HG02938 (cell line): ENCODE measurements around the gene CLEC3A.
"Not testable (repeated sequence)": the region's sequence is repeated elsewhere in the genome, so short reads cannot be mapped to it uniquely, and the experiment has no call there.

Experiments used
- ATAC-seq: cut with Tn5 transposase; IDR thresholded peaks from one replicate; pipeline ENCODE4 v1.9.1; 2021; ENCODE audit warnings: mild to moderate bottlenecking, moderate library complexity; ENCODE audit not compliant: unreplicated experiment

CLEC3A gene

DNA sequence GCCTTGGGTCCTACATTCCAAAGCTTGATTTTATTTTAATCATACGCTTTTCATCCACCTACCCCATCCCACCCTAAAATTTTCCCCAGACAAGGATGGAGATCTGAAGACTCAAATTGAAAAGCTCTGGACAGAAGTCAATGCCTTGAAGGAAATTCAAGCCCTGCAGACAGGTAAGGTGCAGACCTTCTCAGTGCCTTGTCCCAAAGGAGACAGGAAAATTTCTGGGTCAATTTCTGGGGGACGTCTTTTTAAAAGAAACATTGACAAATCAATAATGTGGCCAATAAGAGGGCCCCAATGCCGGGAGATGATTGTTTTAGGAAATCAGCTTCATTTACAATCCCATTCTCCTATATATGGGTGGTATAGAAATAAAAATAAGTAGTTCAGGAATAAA is 5.7 kb downstream of the CLEC3A start:
- ATAC-seq, result no peak

DNA sequence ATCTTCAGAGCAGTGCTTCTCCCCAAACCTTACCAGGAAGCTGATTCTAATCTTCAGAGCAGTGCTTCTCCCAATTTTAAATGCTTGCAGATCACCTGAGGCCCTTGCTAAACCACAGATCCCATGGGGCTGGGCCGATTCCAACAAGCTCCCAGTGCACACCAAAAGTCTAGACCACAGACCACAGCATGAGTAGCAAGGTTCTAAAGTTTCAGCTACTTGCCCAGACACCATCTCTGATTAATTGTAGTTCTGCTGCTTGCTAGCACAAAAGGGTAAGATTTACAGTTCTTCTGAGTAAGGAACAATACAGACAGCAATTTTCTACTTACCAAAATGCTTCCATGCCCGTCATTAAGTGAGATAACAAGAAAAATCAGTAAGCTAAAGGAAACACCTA is 12.2 kb downstream of the CLEC3A start:
- ATAC-seq, result no peak

DNA sequence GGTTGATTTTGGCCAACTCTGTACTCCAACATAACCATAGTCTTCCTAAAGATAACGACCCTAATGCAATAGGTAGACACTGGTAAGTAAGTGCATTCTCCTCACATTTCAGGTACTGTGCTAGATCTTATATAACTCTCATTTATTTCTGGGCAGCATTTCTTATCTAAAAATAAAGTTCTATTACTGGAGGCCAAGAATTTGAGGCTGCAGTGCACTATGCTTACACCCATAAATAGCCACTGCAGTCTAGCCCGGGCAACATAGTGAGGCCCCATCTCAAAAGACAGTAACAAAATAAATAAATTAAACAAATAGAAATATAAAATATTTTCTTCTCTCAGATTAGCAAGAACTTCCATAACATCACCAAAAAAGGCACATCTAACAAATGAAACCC is 12.7 kb downstream of the CLEC3A start:
- no peak for ATAC-seq

DNA sequence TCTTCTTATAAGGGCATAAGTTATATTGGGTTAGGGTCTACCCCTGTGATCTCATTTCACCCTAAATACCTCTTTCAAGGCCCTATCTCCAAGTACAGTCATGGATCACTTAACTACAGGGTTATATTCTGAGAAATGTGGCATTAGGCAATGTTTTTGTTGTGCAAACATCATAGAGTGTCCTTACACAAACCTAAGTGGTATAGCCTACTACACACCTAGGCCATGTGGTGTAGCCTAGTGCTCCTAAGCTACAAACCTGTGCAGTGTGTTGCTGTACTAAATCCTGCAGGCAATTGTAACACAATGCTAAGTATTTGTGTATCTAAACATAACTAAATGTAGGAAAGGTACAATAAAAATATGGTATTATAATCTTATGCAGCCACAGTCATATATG is 18.0 kb downstream of the CLEC3A start:
- ATAC-seq, result no peak

DNA sequence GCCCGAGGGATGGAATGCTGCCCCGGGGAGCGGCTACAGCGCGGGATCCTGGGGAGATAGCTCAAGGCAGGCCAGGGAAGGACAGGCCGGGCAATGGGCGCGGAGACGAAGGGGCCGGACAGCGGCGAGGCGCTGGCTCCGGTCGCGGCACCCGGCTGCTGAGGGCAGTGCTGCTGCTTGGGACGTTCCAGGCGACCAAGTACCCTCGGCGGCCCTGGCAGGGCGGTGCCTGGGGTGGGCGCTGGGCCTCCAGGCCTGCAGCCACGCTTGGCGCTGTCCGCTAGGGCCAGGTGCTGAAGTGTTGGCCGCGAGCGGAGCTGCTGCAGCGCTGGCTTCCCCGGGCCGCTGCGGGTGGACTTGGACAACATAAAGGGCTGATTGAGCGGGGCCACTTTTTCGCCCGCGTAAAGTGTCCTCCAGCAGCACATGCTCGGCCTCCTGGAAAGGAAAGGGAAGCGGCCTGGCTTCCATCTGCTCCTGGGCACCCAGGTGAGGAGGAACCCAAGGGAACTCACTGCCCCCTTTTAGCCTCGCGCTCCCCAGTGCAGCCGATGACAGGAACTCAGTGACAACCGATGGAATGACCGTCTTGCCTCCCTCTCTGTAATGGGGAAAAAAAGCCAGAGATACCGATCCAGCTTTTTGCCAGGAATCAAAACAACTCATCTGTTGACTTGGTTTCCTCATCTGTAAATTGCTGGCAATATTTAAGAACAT is 23.7 kb downstream of the CLEC3A start:
- ATAC-seq, result no peak

DNA sequence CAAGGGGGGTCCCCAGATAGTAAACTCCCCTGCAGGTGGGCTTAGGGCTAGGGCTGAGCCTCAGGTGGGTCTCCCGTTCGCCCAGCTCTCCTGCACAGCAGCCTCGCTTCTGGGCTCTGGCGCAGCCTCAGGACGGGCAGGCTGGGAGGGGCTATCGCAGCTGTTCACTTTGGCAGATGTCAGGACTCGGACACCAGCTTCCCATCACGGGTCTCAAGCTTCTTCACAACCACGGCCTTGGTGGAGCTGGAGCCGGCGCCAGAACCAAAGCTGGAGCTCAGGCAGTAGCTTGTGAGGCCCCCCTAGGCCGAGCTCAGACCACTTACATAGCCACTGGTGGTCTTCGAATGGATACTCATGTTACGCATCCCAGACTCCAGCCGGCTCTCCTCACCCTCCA is 26.0 kb downstream of the CLEC3A start:
- no peak for ATAC-seq

DNA sequence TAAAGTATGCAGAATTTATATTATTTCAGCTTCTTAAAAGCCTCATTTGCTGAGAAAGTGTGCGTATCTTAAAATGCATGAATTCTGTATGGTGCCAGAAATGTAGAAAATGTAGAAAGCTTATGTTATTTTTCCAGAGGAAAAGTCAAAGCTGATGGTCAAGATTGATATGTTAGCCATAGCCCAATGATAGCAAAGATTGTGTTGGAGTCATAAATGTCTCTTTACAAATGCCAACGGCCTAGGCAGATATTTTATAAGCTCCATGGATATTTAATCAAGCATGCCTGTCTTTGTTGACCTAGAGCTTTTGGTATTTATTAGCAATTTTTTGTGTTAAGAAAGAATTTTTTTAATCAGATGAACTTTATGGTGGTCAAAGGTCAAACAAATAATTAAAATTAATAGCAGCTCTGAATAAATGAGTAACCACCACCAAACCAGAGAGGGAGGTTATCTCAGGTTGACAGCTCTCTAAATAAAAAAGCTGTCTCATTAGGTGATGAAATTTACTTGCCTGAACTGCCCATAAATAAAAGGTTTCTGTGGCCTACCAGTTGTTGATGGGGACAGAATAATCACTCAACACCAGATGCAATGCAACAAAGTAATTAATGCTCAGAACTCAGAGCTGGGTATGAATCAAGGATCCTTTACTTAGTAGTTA is 28.5 kb downstream of the CLEC3A start:
- ATAC-seq, result no peak

DNA sequence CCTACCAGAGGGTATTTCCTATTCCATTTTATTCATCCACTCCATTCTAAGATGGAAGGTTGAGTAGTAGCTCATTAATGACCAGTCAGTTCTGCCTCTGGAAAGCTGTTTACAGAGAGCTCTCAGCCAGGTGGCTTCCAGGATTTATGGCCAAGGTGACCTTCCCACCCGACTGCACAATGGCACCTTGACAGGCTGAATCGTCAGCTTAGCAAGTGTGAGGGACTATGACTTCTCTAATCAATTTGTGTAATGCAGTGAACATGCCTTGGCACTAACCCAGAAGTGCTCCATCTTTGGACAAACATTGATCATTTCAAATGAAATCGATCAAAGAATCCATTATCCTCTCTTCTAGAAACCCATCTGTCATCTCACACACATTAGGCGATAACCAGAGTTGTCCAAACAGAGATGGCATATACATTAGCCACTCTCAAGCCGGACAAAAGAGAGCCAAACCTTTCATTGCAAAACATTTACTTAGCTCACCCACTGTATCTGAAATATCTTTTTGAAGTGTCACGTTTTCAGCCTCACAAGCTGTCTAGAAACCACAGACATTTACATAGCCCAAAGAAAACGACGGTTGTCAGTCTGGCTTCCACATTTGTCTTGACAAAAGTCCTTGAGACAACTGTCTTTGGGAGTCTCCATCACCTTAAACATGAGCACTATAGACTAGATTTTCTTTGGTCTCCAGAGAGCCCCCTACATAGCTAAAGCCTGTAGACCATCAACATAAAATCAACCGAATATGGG is 35.6 kb downstream of the CLEC3A start:
- ATAC-seq, result no peak

DNA sequence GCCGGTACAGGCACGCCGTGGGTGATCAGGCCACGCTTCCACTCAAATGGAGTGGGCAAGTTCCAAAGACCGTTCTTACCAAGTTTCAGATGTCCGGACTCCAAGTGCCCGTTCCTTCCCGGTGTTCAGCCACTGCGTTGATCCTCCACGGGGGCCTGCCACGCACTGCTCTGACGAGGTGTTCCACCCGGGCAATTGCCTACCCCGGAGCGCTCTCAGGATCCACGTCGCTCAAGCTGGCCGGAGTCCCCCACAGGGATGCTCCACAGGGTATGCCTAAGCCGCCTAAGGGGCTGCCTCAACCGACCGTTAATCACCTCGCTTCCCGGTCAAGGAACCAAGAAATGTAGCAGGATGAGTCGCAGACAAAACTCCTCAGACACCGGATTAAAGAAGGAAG is 37.5 kb downstream of the CLEC3A start:
- not testable (repeated sequence) for ATAC-seq

DNA sequence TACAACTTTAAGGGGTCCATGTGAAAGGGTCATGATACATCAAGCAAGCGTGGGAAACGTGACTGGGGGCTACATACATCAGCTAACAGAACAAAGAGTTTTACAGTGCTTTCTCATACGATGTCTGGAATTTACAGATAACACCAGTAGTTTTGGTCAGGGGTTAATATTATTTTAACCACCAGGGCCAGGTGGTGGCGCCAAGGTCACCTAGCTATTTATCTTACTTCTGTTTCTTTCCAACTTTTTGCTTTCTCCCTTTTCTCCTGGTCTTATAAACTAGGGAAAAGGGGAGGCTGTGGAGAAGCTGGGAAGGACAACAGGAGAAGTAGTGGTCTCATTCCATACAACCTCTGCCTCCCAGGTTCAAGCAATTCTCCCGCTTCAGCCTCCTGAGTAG is 37.9 kb downstream of the CLEC3A start:
- no peak for ATAC-seq

DNA sequence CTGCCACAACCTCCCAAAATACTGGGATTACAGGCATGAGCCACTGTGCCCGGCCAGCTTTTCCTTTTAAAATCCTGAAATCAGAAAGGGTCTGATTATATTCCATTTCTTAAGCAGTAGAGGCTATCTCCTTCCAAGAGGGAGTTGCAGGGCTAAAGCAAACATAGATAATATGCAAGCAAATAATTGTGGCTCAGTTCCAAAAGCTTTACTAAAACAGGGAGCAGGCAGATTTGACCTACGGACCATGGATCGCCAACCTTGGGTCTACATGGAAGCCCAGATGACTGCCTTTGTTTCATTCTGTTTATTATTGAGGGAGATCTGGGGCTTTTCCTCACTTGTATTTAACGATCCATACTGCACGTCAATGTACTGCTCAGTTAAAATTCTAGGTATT is 38.5 kb downstream of the CLEC3A start:
- no peak for ATAC-seq

DNA sequence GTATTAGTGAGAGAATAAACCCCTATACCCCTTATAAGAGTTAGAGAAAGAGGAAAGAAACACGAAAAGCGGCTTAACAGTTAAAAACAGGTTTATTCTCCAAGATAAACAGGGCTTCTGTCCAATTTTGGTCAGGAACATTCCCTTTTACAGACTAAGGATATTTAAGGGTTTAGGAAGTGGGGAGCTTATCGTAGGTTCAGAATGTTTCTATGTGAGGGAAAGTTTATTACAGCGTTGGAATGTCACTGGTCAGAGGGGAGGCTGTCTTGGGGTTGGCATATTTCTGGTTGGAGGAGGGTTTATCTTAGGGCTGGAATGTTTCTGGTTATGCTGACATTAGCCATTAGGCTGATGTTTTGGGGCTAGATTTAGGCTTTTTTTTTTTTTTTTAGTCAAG is 43.0 kb downstream of the CLEC3A start:
- no peak for ATAC-seq

DNA sequence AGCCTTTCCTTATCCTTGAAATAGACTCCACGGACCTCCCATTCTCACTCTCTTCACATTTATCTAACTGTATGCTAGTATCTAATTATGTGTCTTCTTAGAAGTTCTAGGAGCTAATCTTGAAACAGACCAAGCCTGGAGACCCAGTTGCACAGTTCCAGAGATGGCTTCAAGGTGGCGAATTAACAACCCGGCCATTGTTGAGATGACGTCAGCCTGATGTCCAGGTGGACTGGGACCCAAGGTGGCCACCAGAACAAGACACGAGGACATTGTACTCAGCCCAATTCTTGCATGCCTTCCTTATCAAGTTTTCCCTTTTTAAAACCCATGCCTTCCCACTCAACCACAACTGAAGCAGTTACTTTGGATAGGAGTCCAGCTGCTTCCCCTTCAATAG is 47.6 kb downstream of the CLEC3A start:
- no peak for ATAC-seq

DNA sequence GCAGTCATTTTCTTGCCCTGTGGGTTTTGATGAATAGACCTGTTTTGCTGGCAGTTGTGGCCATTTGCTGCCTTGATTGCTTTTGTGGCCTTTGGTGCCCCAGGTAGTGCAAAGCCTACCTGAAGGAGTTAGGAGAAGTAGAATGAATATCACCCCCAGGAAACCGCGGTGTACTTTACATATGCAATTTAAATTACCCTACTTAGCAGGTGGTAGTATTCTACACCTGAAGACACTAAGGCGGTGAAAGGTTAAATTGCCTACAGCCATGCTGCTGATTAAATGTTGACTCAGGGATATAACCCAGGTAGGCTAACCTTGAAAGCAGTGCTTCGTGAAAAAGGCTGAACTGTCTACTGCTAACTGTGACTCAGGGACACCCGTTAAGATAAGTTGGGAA is 49.9 kb downstream of the CLEC3A start:
- no peak for ATAC-seq

DNA sequence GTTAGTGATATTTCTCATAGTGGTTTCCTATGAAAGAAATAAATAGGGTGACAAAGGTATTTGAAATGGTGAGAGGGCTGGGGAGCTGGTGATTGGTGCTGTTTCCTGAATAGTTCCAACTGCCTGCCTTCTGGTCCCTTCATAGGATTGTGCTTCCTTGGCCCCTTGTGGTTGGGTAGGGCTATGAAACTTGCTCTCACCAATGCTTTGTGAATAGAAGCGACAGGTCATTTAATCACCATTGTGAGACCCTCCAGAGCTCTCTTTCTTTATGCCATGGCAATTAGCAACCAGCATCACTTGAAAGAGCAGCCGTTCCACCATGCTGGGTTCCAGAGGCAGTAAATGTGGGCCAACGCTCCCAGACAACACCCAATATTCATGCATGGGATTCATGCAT is 53.5 kb downstream of the CLEC3A start:
- no peak for ATAC-seq

DNA sequence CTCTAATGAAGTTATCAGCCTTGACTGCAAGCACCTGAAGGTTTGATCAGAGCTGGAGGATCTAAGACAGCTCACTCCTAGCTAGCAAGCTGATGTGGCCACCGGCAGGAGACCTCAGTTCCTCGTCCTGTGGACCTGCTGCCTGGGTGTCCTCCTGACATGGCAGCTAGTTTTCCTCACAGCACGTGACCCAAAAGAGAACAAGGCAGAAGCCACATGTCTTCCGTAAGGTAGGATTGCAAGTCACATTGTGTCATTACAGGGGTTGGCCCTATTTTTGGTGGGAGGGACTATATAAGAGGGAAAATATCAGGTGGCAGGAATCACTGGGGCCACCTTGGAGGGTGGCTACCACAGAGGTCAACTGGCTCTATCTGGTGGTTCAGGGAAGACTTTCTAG is 59.0 kb downstream of the CLEC3A start:
- ATAC-seq, result no peak
